HG02884 (cell line): ENCODE results near the gene BLOC1S3.
"Not testable (repeated sequence)": the region's sequence is repeated elsewhere in the genome, so short reads cannot be mapped to it uniquely, and the experiment has no call there.

Experiments
- ATAC-seq: cut with Tn5 transposase; IDR thresholded peaks from one replicate; pipeline ENCODE4 v1.9.1; 2021; ENCODE audit warnings: mild to moderate bottlenecking, moderate library complexity; ENCODE audit not compliant: unreplicated experiment

The BLOC1S3 gene

DNA sequence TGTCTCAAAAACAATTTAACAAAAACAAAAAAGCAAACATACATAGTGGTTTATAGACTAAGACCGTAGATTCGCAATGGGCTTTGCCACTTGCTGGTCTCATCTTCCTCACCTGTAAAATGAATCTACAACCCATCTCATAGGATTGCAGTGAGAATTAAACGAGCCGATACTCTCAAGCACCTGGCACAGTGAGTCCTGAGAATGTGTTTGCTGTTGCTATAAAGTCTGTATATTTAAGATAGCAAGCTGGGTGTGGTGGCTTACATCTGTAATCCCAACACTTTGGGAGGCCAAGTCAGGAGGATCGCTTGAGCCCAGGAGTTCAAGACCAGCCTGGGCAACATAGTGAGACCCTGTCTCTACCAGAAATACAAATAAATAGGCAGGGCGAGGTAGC is 44.1 kb downstream of the BLOC1S3 start:
- ATAC-seq, result no peak

- ATAC-seq, result no peak
These were observed 45.3 kb downstream of the BLOC1S3 start for GRCh38 chr19:45223879-45224278.

DNA sequence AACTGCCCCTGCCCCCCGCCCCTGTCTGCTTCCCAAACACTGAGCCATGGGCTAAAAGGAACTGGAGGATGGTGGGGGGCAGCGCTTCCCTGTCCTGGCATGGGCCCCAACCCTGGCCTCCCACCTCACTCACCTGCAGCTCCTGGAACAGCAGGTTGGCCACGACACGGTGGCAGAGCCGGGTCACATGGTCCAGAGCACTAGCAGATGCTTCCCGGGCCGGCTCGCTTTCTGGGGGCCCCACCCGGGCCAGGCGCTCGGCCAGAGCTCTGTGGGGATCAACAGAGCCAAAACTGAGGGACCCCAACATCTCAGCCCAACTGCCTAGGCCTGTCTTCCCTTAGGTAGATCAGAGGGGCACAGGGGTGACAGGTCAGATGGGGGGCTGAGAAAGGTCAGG is 46.1 kb downstream of the BLOC1S3 start:
- ATAC-seq, result no peak

DNA sequence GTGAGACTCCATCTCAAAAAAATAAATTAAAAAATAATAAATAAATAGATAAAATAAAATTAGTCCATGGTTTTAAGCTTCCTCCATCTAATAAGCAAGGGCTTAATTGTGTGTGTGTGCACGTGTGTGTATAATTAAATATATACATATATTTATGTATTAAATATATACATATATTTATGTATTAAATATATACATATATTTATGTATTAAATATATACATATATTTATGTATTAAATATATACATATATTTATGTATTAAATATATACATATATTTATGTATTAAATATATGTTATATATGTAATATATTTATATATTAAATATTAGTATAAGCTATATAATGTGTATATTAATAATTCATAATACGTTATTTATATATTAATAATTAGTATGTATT is 50.5 kb downstream of the BLOC1S3 start:
- ATAC-seq, result not testable (repeated sequence)
